Measurements from ENCODE around the gene ZNF605. TPM values are rescaled to one million over a fixed set of nuclear protein-coding genes. Genes with fewer than 3 reads are reported as not detected.
"Not testable (repeated sequence)": the region's sequence is repeated elsewhere in the genome, so short reads cannot be mapped to it uniquely, and the experiment has no call there.

Gene ZNF605
- polyA plus RNA-seq, 4 donors, result 0.81 to 19.6 (median 2.8) TPM

- Histone ChIP-seq H3K27me3 (ENCODE audit: control insufficient read depth in 3 of 3, insufficient read depth in 3 of 3, low read length in 3 of 3) (no peaks in the 10 kb centered on the region), H3K36me3 (ENCODE audit: control insufficient read depth in 3 of 3, insufficient read depth in 2 of 3, low read depth in 1 of 3, low read length in 3 of 3) (peaks cover 2 to 23% (median 15%) of the 10 kb centered on the region in 3 donors), H3K4me1 (ENCODE audit: control insufficient read depth in 3 of 3, insufficient read depth in 2 of 3, low read depth in 1 of 3, low read length in 2 of 3) (peaks cover 0 to 2% (median 0%) of the 10 kb centered on the region in 3 donors), H3K27ac (ENCODE audit: low read depth in 1 of 3, low read length in 2 of 3) (no peak overlapping the region), H3K4me3 (ENCODE audit: low read depth in 1 of 3, low read length in 3 of 3) (no peak overlapping the region), H3K9me3 (ENCODE audit: control insufficient read depth in 2 of 2, insufficient read depth in 1 of 2, low read depth in 1 of 2, low read length in 1 of 2) (no peaks in the 10 kb centered on the region)
- DNase-seq (no peak), FAIRE-seq (no peak)
- WGBS, 3 donors, result 63 to 94% (median 91%) methylated on average over 7 of the region's 7 CpGs
These were observed 74.3 kb downstream of the ZNF605 start for GRCh38 chr12:132881818-132882217.

GRCh38 chr12:132874620-132875019 lies 81.5 kb downstream of the ZNF605 start:
- peaks cover 14 to 61% (median 17%) of the 10 kb centered on the region in 3 donors for H3K36me3 ChIP-seq (ENCODE audit: control insufficient read depth in 3 of 3, insufficient read depth in 2 of 3, low read depth in 1 of 3, low read length in 3 of 3)
- 93 to 96% (median 96%) methylated on average over 12 to 21 of the region's 21 CpGs for WGBS, 3 donors
- not testable (repeated sequence) for H3K4me3 ChIP-seq (ENCODE audit: low read depth in 1 of 3, low read length in 3 of 3); H3K27me3 ChIP-seq (ENCODE audit: control insufficient read depth in 3 of 3, insufficient read depth in 3 of 3, low read length in 3 of 3); H3K9me3 ChIP-seq (ENCODE audit: control insufficient read depth in 2 of 2, insufficient read depth in 1 of 2, low read depth in 1 of 2, low read length in 1 of 2); H3K27ac ChIP-seq (ENCODE audit: low read depth in 1 of 3, low read length in 2 of 3); DNase-seq; FAIRE-seq; H3K4me1 ChIP-seq (ENCODE audit: control insufficient read depth in 3 of 3, insufficient read depth in 2 of 3, low read depth in 1 of 3, low read length in 2 of 3)

- H3K27me3 ChIP-seq (ENCODE audit: control insufficient read depth in 3 of 3, insufficient read depth in 3 of 3, low read length in 3 of 3), result no peaks in the 10 kb centered on the region
- no peak overlapping the region for H3K27ac ChIP-seq (ENCODE audit: low read depth in 1 of 3, low read length in 2 of 3)
- DNase-seq, result no peak
- no peaks in the 10 kb centered on the region for H3K9me3 ChIP-seq (ENCODE audit: control insufficient read depth in 2 of 2, insufficient read depth in 1 of 2, low read depth in 1 of 2, low read length in 1 of 2)
- no peaks in the 10 kb centered on the region for H3K4me1 ChIP-seq (ENCODE audit: control insufficient read depth in 3 of 3, insufficient read depth in 2 of 3, low read depth in 1 of 3, low read length in 2 of 3)
- peaks cover 14 to 64% (median 20%) of the 10 kb centered on the region in 3 donors for H3K36me3 ChIP-seq (ENCODE audit: control insufficient read depth in 3 of 3, insufficient read depth in 2 of 3, low read depth in 1 of 3, low read length in 3 of 3)
- WGBS, 3 donors, result 96 to 99% (median 98%) methylated on average over 10 to 11 of the region's 11 CpGs
- H3K4me3 ChIP-seq (ENCODE audit: low read depth in 1 of 3, low read length in 3 of 3), result no peak overlapping the region
- FAIRE-seq, result no peak
These were observed 81.9 kb downstream of the ZNF605 start for GRCh38 chr12:132874175-132874574.

- H3K27ac ChIP-seq (ENCODE audit: low read depth in 1 of 3, low read length in 2 of 3), result no peak overlapping the region
- H3K9me3 ChIP-seq (ENCODE audit: control insufficient read depth in 2 of 2, insufficient read depth in 1 of 2, low read depth in 1 of 2, low read length in 1 of 2), result no peaks in the 10 kb centered on the region
- 85 to 96% (median 90%) methylated on average over 9 to 10 of the region's 10 CpGs for WGBS, 3 donors
- H3K4me1 ChIP-seq (ENCODE audit: control insufficient read depth in 3 of 3, insufficient read depth in 2 of 3, low read depth in 1 of 3, low read length in 2 of 3), result no peaks in the 10 kb centered on the region
- FAIRE-seq (no peak), DNase-seq (no peak)
- no peak overlapping the region for H3K4me3 ChIP-seq (ENCODE audit: low read depth in 1 of 3, low read length in 3 of 3)
- peaks cover 14 to 64% (median 20%) of the 10 kb centered on the region in 3 donors for H3K36me3 ChIP-seq (ENCODE audit: control insufficient read depth in 3 of 3, insufficient read depth in 2 of 3, low read depth in 1 of 3, low read length in 3 of 3)
- no peaks in the 10 kb centered on the region for H3K27me3 ChIP-seq (ENCODE audit: control insufficient read depth in 3 of 3, insufficient read depth in 3 of 3, low read length in 3 of 3)
These were observed 82.4 kb downstream of the ZNF605 start for GRCh38 chr12:132873724-132874123.

- peaks cover 16 to 66% (median 20%) of the 10 kb centered on the region in 3 donors for H3K36me3 ChIP-seq (ENCODE audit: control insufficient read depth in 3 of 3, insufficient read depth in 2 of 3, low read depth in 1 of 3, low read length in 3 of 3)
- no peaks in the 10 kb centered on the region for H3K4me1 ChIP-seq (ENCODE audit: control insufficient read depth in 3 of 3, insufficient read depth in 2 of 3, low read depth in 1 of 3, low read length in 2 of 3)
- H3K9me3 ChIP-seq (ENCODE audit: control insufficient read depth in 2 of 2, insufficient read depth in 1 of 2, low read depth in 1 of 2, low read length in 1 of 2), result no peaks in the 10 kb centered on the region
- FAIRE-seq (no peak), DNase-seq (no peak)
- no peak overlapping the region for H3K4me3 ChIP-seq (ENCODE audit: low read depth in 1 of 3, low read length in 3 of 3)
- peak overlapping the region in 1 of 3 donors; percentile 19 for H3K27ac ChIP-seq (ENCODE audit: low read depth in 1 of 3, low read length in 2 of 3)
- WGBS, 3 donors, result 73 to 89% (median 77%) methylated on average over 12 of the region's 12 CpGs
- no peaks in the 10 kb centered on the region for H3K27me3 ChIP-seq (ENCODE audit: control insufficient read depth in 3 of 3, insufficient read depth in 3 of 3, low read length in 3 of 3)
These were observed 83.1 kb downstream of the ZNF605 start for GRCh38 chr12:132872975-132873421.

GRCh38 chr12:132872073-132872855 lies 83.8 kb downstream of the ZNF605 start:
- WGBS, 3 donors, result 91 to 94% (median 91%) methylated on average over 21 of the region's 21 CpGs
- Histone ChIP-seq H3K4me1 (ENCODE audit: control insufficient read depth in 3 of 3, insufficient read depth in 2 of 3, low read depth in 1 of 3, low read length in 2 of 3) (no peaks in the 10 kb centered on the region), H3K27me3 (ENCODE audit: control insufficient read depth in 3 of 3, insufficient read depth in 3 of 3, low read length in 3 of 3) (no peaks in the 10 kb centered on the region), H3K9me3 (ENCODE audit: control insufficient read depth in 2 of 2, insufficient read depth in 1 of 2, low read depth in 1 of 2, low read length in 1 of 2) (no peaks in the 10 kb centered on the region), H3K36me3 (ENCODE audit: control insufficient read depth in 3 of 3, insufficient read depth in 2 of 3, low read depth in 1 of 3, low read length in 3 of 3) (peaks cover 18 to 68% (median 20%) of the 10 kb centered on the region in 3 donors), H3K4me3 (ENCODE audit: low read depth in 1 of 3, low read length in 3 of 3) (no peak overlapping the region), H3K27ac (ENCODE audit: low read depth in 1 of 3, low read length in 2 of 3) (no peak overlapping the region)
- DNase-seq (no peak), FAIRE-seq (no peak)

GRCh38 chr12:132869551-132869950 lies 86.6 kb downstream of the ZNF605 start:
- Histone ChIP-seq H3K4me1 (ENCODE audit: control insufficient read depth in 3 of 3, insufficient read depth in 2 of 3, low read depth in 1 of 3, low read length in 2 of 3) (no peaks in the 10 kb centered on the region), H3K36me3 (ENCODE audit: control insufficient read depth in 3 of 3, insufficient read depth in 2 of 3, low read depth in 1 of 3, low read length in 3 of 3) (peaks cover 20 to 66% (median 22%) of the 10 kb centered on the region in 3 donors), H3K4me3 (ENCODE audit: low read depth in 1 of 3, low read length in 3 of 3) (no peak overlapping the region), H3K27me3 (ENCODE audit: control insufficient read depth in 3 of 3, insufficient read depth in 3 of 3, low read length in 3 of 3) (no peaks in the 10 kb centered on the region), H3K9me3 (ENCODE audit: control insufficient read depth in 2 of 2, insufficient read depth in 1 of 2, low read depth in 1 of 2, low read length in 1 of 2) (no peaks in the 10 kb centered on the region), H3K27ac (ENCODE audit: low read depth in 1 of 3, low read length in 2 of 3) (no peak overlapping the region)
- FAIRE-seq, result no peak
- WGBS, 3 donors, result 94 to 98% (median 96%) methylated on average over 14 of the region's 14 CpGs
- no peak for DNase-seq

Measured in small intestine (tissue), 7 donors.